PFSK-1 (cell line): ENCODE measurements around the gene CHEK2.

Experiments
- POLR2AphosphoS5 ChIP-seq: IDR thresholded peaks from 2 replicates; pipeline ENCODE4 v1.6.1; 2012; ENCODE audit warnings: low read depth, mild to moderate bottlenecking, control low read depth, low read length, moderate library complexity
- REST ChIP-seq, 2 experiments: IDR thresholded peaks; 2 replicates each; pipeline versions ENCODE4 v1.6.1 to v1.8.0; 2011 to 2012; ENCODE audit warnings: low read depth in 2 of 2, low read length in 2 of 2, control low read depth in 1 of 2, inconsistent platforms in 1 of 2, mild to moderate bottlenecking in 1 of 2, moderate library complexity in 1 of 2; ENCODE audit not compliant: insufficient read depth in 1 of 2

GRCh38 chr22:28772633-28773460, 31.2 kb upstream of the CHEK2 start, which contains the start of gene CCDC117:
- TF ChIP-seq REST (IDR thresholded peaks at IDR 0.05; ENCODE audit: insufficient read depth in 1 of 2, low read depth in 2 of 2, low read length in 2 of 2) = no peak
- TF ChIP-seq POLR2AphosphoS5 = peak; percentile 87
